K562 (cell line): ENCODE results near the gene ACR. TPM values are rescaled to one million over a fixed set of nuclear protein-coding genes. Genes with fewer than 3 reads are reported as not detected.

Experiments used
- ATAC-seq: fragments of 200-7000 bp; cut with Tn5 transposase; 3 replicates; pipeline ENCODE4 v1.9.1; 2020; ENCODE audit warnings: moderate library complexity
- Bru-seq: library from RNA; stranded (reverse); fragments of 400-500 nt; gene quantifications from one replicate; lab custom pipeline; 2021; lab: Mats Ljungman, UMichigan
- BruChase-seq, 2 experiments: library from RNA; stranded (reverse); fragments of 400-500 nt; gene quantifications; one replicate each; lab custom pipeline; 2021; lab: Mats Ljungman, UMichigan
- BruUV-seq: library from RNA; stranded (reverse); fragments of 400-500 nt; replicated peaks from 2 replicates; lab custom pipeline; 2021; lab: Mats Ljungman, UMichigan
- CTCF ChIA-PET: fragments of 300-600 bp; formaldehyde crosslinking; extraction: SDS; loops from one replicate; lab custom pipeline; 2021; ENCODE audit warnings: low intra/inter-chr PET ratio; lab: Yijun Ruan, JAX
- POLR2A ChIA-PET: fragments of 300-600, 350-650 bp; sonication (Branson Sonifier 250); formaldehyde crosslinking; extraction: SDS; loops from one replicate; lab custom pipeline; 2021; ENCODE audit warnings: antibody characterized with exemption, inconsistent platforms; lab: Yijun Ruan, JAX
- DNase-seq, 4 experiments: peaks; one replicate each; pipeline versions ENCODE4 v3.0.0 to v3.0.0-alpha.2; 2011 to 2018; ENCODE audit warnings: low spot score in 3 of 4, mixed read lengths in 3 of 4; ENCODE audit errors: extremely low read depth in 1 of 4
- FAIRE-seq: peaks from 2 replicates; lab custom pipeline; 2011; peaks lifted over from hg19 to GRCh38; lab: Jason Lieb, UNC
- H2AFZ ChIP-seq: 2 replicates; pipeline ENCODE4 v1.6.0; 2011; ENCODE audit warnings: low read depth, low read length, control low read depth, inconsistent platforms
- H3K27ac ChIP-seq: fragments of 200-600 bp; 3 replicates; pipeline ENCODE4 v1.8.0; 2011; ENCODE audit warnings: low read depth, mild to moderate bottlenecking, control low read depth, inconsistent platforms, low read length, moderate library complexity, mixed read lengths; ENCODE audit errors: extremely low read depth
- H3K27me3 ChIP-seq, 2 experiments: fragments of 300-600 bp in 1 of 2; 2 replicates in 1 of 2; 3 replicates in 1 of 2; pipeline versions ENCODE4 v1.6.0 to v1.8.0; 2011; ENCODE audit warnings: inconsistent platforms in 2 of 2, low read length in 2 of 2, mild to moderate bottlenecking in 1 of 2, mixed read lengths in 1 of 2, moderate library complexity in 1 of 2; ENCODE audit not compliant: control insufficient read depth in 2 of 2, insufficient read depth in 2 of 2
- H3K36me3 ChIP-seq: fragments of 300-600 bp; 3 replicates; pipeline ENCODE4 v1.8.0; 2011; ENCODE audit warnings: mild to moderate bottlenecking, low read length, inconsistent platforms; ENCODE audit not compliant: control insufficient read depth, insufficient read depth
- H3K4me1 ChIP-seq, 2 experiments: fragments of 200-600 bp in 1 of 2; replicated peaks in 1 of 2; 2 replicates in 1 of 2; 3 replicates in 1 of 2; pipeline versions ENCODE4 v1.5.1 to v1.8.0; 2011; ENCODE audit warnings: inconsistent platforms in 2 of 2, low read length in 2 of 2, mild to moderate bottlenecking in 1 of 2, mixed read lengths in 1 of 2, moderate library complexity in 1 of 2; ENCODE audit not compliant: control insufficient read depth in 2 of 2, insufficient read depth in 2 of 2
- H3K4me2 ChIP-seq: 2 replicates; pipeline ENCODE4 v1.6.1; 2011; ENCODE audit warnings: low read length, control low read depth, inconsistent platforms, mixed read lengths; ENCODE audit not compliant: insufficient read depth
- H3K4me3 ChIP-seq: fragments of 200-600 bp; sonication (generic), shearing (Covaris generic); 2 replicates; pipeline ENCODE4 v1.5.1; 2016; ENCODE audit warnings: control low read depth, inconsistent platforms
- H3K79me2 ChIP-seq: fragments of 200-600 bp; 3 replicates; pipeline ENCODE4 v1.8.0; 2011; ENCODE audit warnings: low read length, inconsistent platforms; ENCODE audit not compliant: control insufficient read depth, insufficient read depth
- H3K9ac ChIP-seq, 2 experiments: 2 replicates each; pipeline versions ENCODE4 v1.6.0 to v1.6.1; 2011; ENCODE audit warnings: low read depth in 2 of 2, low read length in 2 of 2, control low read depth in 1 of 2, inconsistent platforms in 1 of 2, mild to moderate bottlenecking in 1 of 2, mixed read lengths in 1 of 2; ENCODE audit not compliant: insufficient read depth in 1 of 2
- H3K9me1 ChIP-seq: one replicate; pipeline ENCODE4 v1.6.0; 2011; ENCODE audit warnings: inconsistent platforms, mild to moderate bottlenecking, low read length, moderate library complexity; ENCODE audit not compliant: control insufficient read depth, insufficient read depth
- H3K9me3 ChIP-seq: replicated peaks from 2 replicates; pipeline ENCODE4 v1.5.1; 2011; ENCODE audit warnings: low read depth, low read length, inconsistent platforms; ENCODE audit not compliant: control insufficient read depth, insufficient read depth
- H4K20me1 ChIP-seq: replicated peaks from 2 replicates; pipeline ENCODE4 v1.6.1; 2011; ENCODE audit warnings: low read length, inconsistent platforms, mixed read lengths; ENCODE audit not compliant: control insufficient read depth, insufficient read depth
- ZBTB11 ChIP-seq, 3 experiments: fragments of 200-800 bp in 1 of 3; fragments of 250-450 bp in 1 of 3; fragments of 450-650 bp in 1 of 3; sonication (Bioruptor Pico) in 1 of 3; sonication (Bioruptor generic) in 1 of 3; formaldehyde crosslinking in 1 of 3; IDR thresholded peaks; 2 replicates each; pipeline versions ENCODE4 v1.6.1 to v1.8.0; 2016 to 2022; ENCODE audit warnings: mild to moderate bottlenecking in 2 of 3, missing genetic modification characterization in 2 of 3, missing compliant biosample characterization in 1 of 3, moderate library complexity in 1 of 3
- WGBS: fragments of 100-300 bp; shearing (Covaris generic); methylation state at CpG from one replicate; pipeline ENCODE4 v1.1.6; 2016; ENCODE audit warnings: low coverage, mixed read lengths; ENCODE audit not compliant: insufficient coverage; ENCODE audit errors: missing lambda C conversion rate; 5-methylcytosine and 5-hydroxymethylcytosine counted together
- in situ Hi-C: fragments of 300-500 bp; cut with MboI; formaldehyde crosslinking; loops from 4 replicates; pipeline ENCODE4 v1.15.0; 2018; ENCODE audit warnings: inconsistent platforms, mixed read lengths
- intact Hi-C: fragments of 100-400 bp; cut with micrococcal nuclease; formaldehyde crosslinking; loops from 2 replicates; pipeline ENCODE4 v1.14.2; 2022
- long read RNA-seq, 3 experiments: library from polyadenylated mRNA in 2 of 3; library from RNA in 1 of 3; unstranded in 2 of 3; stranded (forward) in 1 of 3; transcript quantifications; one replicate each; pipeline ENCODE4 v2.0.0, GENCODE V29; 2019 to 2022
- polyA minus RNA-seq, 3 experiments: library from RNA; depleted of rRNA, polyadenylated mRNA; stranded (reverse); fragments of >200 nt; gene quantifications; 2 replicates each; pipeline ENCODE4 v1.2.3, GENCODE V29; 2011
- polyA plus RNA-seq, 8 experiments: library from polyadenylated mRNA; depleted of rRNA in 4 of 8; stranded (reverse) in 5 of 8; unstranded in 3 of 8; fragments of >200 nt; fragmentation: Nextera tagmentation in 2 of 8; fragmentation: Illumina TruSeq in 1 of 8; extraction: Ambion mirVana in 2 of 8; extraction: Trizol in 1 of 8; gene quantifications; 2 replicates each; pipeline versions ENCODE4 v1.2.1 to v1.2.3, GENCODE V29; 2011 to 2014; ENCODE audit warnings: inconsistent platforms in 1 of 8, missing spikeins in 1 of 8
- total RNA-seq, 7 experiments: library from RNA; depleted of rRNA in 6 of 7; stranded (reverse); fragments of >200 nt in 6 of 7; fragmentation: Illumina TruSeq in 2 of 7; extraction: Trizol in 2 of 7; gene quantifications; 2 replicates each; pipeline versions ENCODE4 v1.2.1 to v1.2.3, GENCODE V29; 2011 to 2021; ENCODE audit warnings: low replicate concordance in 1 of 7

The ACR gene
- total RNA-seq (2011; cell fraction: chromatin; rRNA removed; ENCODE audit: low replicate concordance) = not detected in 2 replicates
- not detected in 2 replicates for total RNA-seq (2011; cell fraction: nucleolus; rRNA removed)
- not detected in 2 replicates for total RNA-seq (2011; cell fraction: nucleoplasm; rRNA removed)
- total RNA-seq (2014; rRNA removed) (not detected in 2 replicates), total RNA-seq (2014; rRNA removed; fragmentation: Illumina TruSeq; extraction: Trizol) (not detected in 2 replicates), total RNA-seq (2015; rRNA removed; fragmentation: Illumina TruSeq; extraction: Trizol) (not detected in 2 replicates), total RNA-seq (2021) (not detected in 2 replicates), polyA plus RNA-seq (2011; rRNA removed) (not detected in 2 replicates), polyA plus RNA-seq (2014; fragmentation: Illumina TruSeq; extraction: Trizol) (not detected in 2 replicates), polyA plus RNA-seq (2014; fragmentation: Nextera tagmentation; extraction: Ambion mirVana) (not detected), polyA plus RNA-seq (2014; rRNA removed) (not detected in 2 replicates), polyA minus RNA-seq (2011; rRNA and poly(A)+ RNA removed) (not detected in 2 replicates), Bru-seq, nascent RNA (percentile 11 among the genes with signal in this experiment), BruChase-seq, experiment 1, labeled RNA remaining after a 2-hour chase (not detected), BruChase-seq, experiment 2, labeled RNA remaining after a 6-hour chase (not detected)
- not detected in 2 replicates for polyA plus RNA-seq (2011; cell fraction: cytosol; rRNA removed)
- not detected in 2 replicates for polyA plus RNA-seq (2011; cell fraction: nucleus; rRNA removed)
- polyA plus RNA-seq (2012) = not detected in 2 replicates
- polyA minus RNA-seq (2011; cell fraction: cytosol; rRNA and poly(A)+ RNA removed) = not detected in 2 replicates
- not detected in 2 replicates for polyA minus RNA-seq (2011; cell fraction: nucleus; rRNA and poly(A)+ RNA removed)
- long read RNA-seq, experiment 1 = 0 reads
- long read RNA-seq, experiment 2 = 0 reads
- long read RNA-seq, experiment 3 = 0 reads

GRCh38 chr22:50737728-50738648 lies at the start of gene ACR:
ACR (plus strand) TSS chr22:50738204; CDS start chr22:50738236, 32 bp downstream.
- H3K9me1 ChIP-seq = no peaks in the 10 kb centered on the region
- H3K27me3 ChIP-seq = peaks cover 4 to 55% of the 10 kb centered on the region in 2 experiments; a peak in 4 of 5 replicates
- no peak for ATAC-seq
- WGBS = 0% methylated on average over 9 of the region's 13 CpGs
- no peak within 1 kb of the TSS for H2AFZ ChIP-seq
- ChIA-PET POLR2A (interaction anchor here (0.7 kb wide), 1 partner anchor 37 kb away, joined by 3 read pairs; no protein-coding TSS in a partner anchor), CTCF (no interaction called here)
- peaks cover 0 to 3% of the 10 kb centered on the region in 2 experiments; a peak in 2 of 5 replicates for H3K4me1 ChIP-seq
- intact Hi-C loops (no loop called here), in situ Hi-C loops (no loop called here)
- no peaks in the 10 kb centered on the region for H3K9me3 ChIP-seq
- H3K79me2 ChIP-seq = no peaks in the 10 kb centered on the region
- H3K4me3 ChIP-seq = no peak within 1 kb of the TSS
- H3K36me3 ChIP-seq = no peaks in the 10 kb centered on the region
- H4K20me1 ChIP-seq = no peaks in the 10 kb centered on the region
- TF ChIP-seq ZBTB11 (CRISPR knock-in tag; IDR thresholded peaks at IDR 0.05) = no peak
- DNase-seq = no peak
- BruUV-seq = no TSS peak
- FAIRE-seq = no peak
- H3K9ac ChIP-seq = no peak within 1 kb of the TSS
- H3K27ac ChIP-seq = no peak within 1 kb of the TSS
- no peak within 1 kb of the TSS for H3K4me2 ChIP-seq
